Right atrium auricular region (tissue), 2 donors: Measurements from ENCODE around the gene KIF16B. TPM values are rescaled to one million over a fixed set of nuclear protein-coding genes. Genes with fewer than 3 reads are reported as not detected.
A peak's percentile ranks its signal among the peaks of the same experiment; 100 is the strongest.

Experiments
- DNase-seq: peaks from one replicate; pipeline ENCODE4 v3.0.0-alpha.2; 2019; ENCODE audit warnings: low spot score
- H3K27ac ChIP-seq, 2 donors: fragments of 200-600 bp; sonication (generic); 1 replicate in 1 of 2; 2 replicates in 1 of 2; pipeline ENCODE4 v1.5.1; 2016 to 2019
- H3K27me3 ChIP-seq, 2 donors: fragments of 200-600 bp; sonication (generic); one replicate each; pipeline versions ENCODE4 v1.5.1 to v1.6.0; 2017 to 2019
- H3K36me3 ChIP-seq: fragments of 200-600 bp; sonication (generic); one replicate; pipeline ENCODE4 v1.5.1; 2016
- H3K4me1 ChIP-seq, 2 donors: fragments of 200-600 bp; sonication (generic); one replicate each; pipeline versions ENCODE4 v1.5.1 to v1.6.0; 2017 to 2019
- H3K4me3 ChIP-seq, 2 donors: fragments of 200-600 bp; sonication (generic); 1 replicate in 1 of 2; 2 replicates in 1 of 2; pipeline ENCODE4 v1.5.1; 2017 to 2019; ENCODE audit warnings: mild to moderate bottlenecking in 1 of 2, moderate library complexity in 1 of 2
- H3K9me3 ChIP-seq, 2 donors: fragments of 200-600 bp; sonication (generic); one replicate each; pipeline ENCODE4 v1.5.1; 2019
- total RNA-seq, 2 donors: library from RNA; depleted of rRNA; stranded (reverse); fragments of >200 nt; gene quantifications; one replicate each; pipeline ENCODE4 v1.1.0, GENCODE V29; 2016
- TF ChIP-seq, protein P1 (sequence below), 2 donors: fragments of 200-600 bp; sonication (generic); IDR thresholded peaks; one replicate each; pipeline ENCODE4 v1.5.1; 2019; ENCODE audit warnings: antibody characterized with exemption in 2 of 2

The KIF16B gene
- total RNA-seq, 2 donors from 2014 or later = 11.2 to 23.0 TPM

- Histone ChIP-seq H3K27me3 (no peaks in the 10 kb centered on the region), H3K27ac (no peak overlapping the region), H3K4me1 (peaks cover 0 to 4% of the 10 kb centered on the region in 2 donors), H3K4me3 (no peak overlapping the region), H3K9me3 (no peaks in the 10 kb centered on the region), H3K36me3 (no peaks in the 10 kb centered on the region)
- DNase-seq = no peak
- TF ChIP-seq, protein P1, sequence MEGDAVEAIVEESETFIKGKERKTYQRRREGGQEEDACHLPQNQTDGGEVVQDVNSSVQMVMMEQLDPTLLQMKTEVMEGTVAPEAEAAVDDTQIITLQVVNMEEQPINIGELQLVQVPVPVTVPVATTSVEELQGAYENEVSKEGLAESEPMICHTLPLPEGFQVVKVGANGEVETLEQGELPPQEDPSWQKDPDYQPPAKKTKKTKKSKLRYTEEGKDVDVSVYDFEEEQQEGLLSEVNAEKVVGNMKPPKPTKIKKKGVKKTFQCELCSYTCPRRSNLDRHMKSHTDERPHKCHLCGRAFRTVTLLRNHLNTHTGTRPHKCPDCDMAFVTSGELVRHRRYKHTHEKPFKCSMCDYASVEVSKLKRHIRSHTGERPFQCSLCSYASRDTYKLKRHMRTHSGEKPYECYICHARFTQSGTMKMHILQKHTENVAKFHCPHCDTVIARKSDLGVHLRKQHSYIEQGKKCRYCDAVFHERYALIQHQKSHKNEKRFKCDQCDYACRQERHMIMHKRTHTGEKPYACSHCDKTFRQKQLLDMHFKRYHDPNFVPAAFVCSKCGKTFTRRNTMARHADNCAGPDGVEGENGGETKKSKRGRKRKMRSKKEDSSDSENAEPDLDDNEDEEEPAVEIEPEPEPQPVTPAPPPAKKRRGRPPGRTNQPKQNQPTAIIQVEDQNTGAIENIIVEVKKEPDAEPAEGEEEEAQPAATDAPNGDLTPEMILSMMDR (IDR thresholded peaks at IDR 0.05) = no peak
Measured at GRCh38 chr20:16479666-16480065, 93.6 kb downstream of the KIF16B start.

DNA sequence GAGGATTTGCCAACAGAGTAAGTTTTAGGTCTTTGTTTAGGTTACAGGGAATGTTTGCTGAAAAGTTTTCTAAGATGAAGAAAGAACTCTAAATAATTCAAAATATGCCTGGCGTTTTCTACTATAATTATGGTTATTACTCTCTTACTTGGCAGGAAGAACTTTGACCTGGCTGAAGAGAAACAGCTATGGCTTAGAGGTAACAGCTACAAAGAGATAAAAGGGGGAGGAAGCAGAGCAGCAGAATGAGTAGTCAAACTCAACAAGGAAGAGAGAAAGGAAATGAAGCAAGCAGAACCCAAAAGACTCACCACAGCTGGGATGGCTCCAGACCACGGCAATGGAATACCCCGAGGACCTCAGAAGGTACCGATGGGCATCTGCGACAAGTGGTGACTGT, 95.6 kb downstream of the KIF16B start:
- Histone ChIP-seq H3K4me3 (no peak overlapping the region), H3K27me3 (no peaks in the 10 kb centered on the region), H3K9me3 (no peaks in the 10 kb centered on the region), H3K27ac (no peak overlapping the region), H3K36me3 (no peaks in the 10 kb centered on the region), H3K4me1 (peaks cover 0 to 4% of the 10 kb centered on the region in 2 donors)
- DNase-seq = no peak
- TF ChIP-seq, protein P1 (IDR thresholded peaks at IDR 0.05) = no peak

- no peak overlapping the region for H3K4me3 ChIP-seq
- no peak overlapping the region for H3K27ac ChIP-seq
- no peaks in the 10 kb centered on the region for H3K36me3 ChIP-seq
- peaks cover 0 to 7% of the 10 kb centered on the region in 2 donors for H3K4me1 ChIP-seq
- TF ChIP-seq, protein P1 (IDR thresholded peaks at IDR 0.05) = peak; percentile 48 to 79
- DNase-seq = no peak
- H3K9me3 ChIP-seq = no peaks in the 10 kb centered on the region
- H3K27me3 ChIP-seq = no peaks in the 10 kb centered on the region
Measured at GRCh38 chr20:16476032-16476431, 97.2 kb downstream of the KIF16B start.

- H3K4me1 ChIP-seq = peaks cover 0 to 7% of the 10 kb centered on the region in 2 donors
- no peaks in the 10 kb centered on the region for H3K27me3 ChIP-seq
- DNase-seq = no peak
- H3K36me3 ChIP-seq = no peaks in the 10 kb centered on the region
- no peak overlapping the region for H3K27ac ChIP-seq
- no peaks in the 10 kb centered on the region for H3K9me3 ChIP-seq
- no peak overlapping the region for H3K4me3 ChIP-seq
- TF ChIP-seq, protein P1 (IDR thresholded peaks at IDR 0.05) = no peak
Measured at GRCh38 chr20:16475225-16475624, 98.0 kb downstream of the KIF16B start.

DNA sequence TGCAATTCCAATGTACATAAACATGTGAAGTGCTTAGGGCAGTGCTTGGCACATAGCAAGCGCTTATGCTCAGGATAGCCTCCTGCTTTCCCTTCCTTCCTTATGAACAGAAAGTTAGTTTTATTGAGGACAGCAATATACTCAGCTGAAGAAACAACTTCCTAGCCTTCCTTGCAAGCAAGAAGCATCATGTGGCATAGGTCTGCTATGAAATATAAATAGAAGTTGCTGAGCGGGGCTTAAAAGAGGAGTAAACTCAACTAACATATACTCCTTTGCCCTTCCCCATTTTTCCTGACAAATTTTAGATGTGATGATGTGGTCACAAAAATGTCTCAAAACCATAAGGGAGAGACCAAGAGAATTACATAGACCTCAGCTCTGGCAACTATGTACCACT, 98.9 kb downstream of the KIF16B start:
- no peak overlapping the region for H3K27ac ChIP-seq
- TF ChIP-seq, protein P1 (IDR thresholded peaks at IDR 0.05) = no peak
- no peaks in the 10 kb centered on the region for H3K27me3 ChIP-seq

More for the DNA sequence above, 98.9 kb downstream of the KIF16B start:
- Histone ChIP-seq H3K9me3 (no peaks in the 10 kb centered on the region), H3K4me3 (no peak overlapping the region), H3K36me3 (no peaks in the 10 kb centered on the region), H3K4me1 (peaks cover 0 to 7% of the 10 kb centered on the region in 2 donors)
- no peak for DNase-seq
